Measurements from ENCODE around the gene TEX2.

TEX2 gene

DNA sequence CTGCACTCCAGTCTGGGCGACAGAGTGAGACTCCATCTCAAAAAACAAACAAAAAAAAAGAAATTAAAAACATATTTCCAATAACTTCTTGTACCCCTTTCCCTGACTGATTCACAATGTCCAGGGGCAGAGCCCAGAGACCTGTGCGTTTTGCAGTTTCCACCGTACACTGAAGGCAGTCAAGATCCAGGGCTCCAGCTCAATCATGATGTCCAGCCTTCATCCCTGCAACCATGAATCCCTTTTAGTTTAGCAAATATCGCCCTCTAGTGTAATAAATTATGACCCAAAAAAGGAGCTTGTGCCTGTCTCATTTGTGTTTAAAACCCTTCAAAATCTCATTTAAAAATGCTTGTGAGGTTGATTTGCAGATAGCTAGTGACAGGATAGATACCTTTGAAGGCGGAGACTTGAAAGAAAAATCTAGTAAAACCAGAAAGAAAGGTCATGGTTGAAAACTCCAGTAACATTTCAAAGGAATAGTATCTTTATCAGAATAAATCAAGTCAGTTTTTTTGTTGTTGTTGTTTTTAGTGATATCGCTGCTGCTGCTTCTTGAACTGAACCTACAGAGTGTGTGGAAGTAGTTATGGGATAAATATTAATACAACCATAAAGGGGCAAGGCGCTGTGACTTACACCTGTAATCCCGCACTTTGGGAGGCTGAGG is 129.4 kb downstream of the TEX2 start:
- no peak overlapping the region for H3K4me3 ChIP-seq (replicated peaks; ENCODE audit: low read depth, low read length)
- DNase-seq (ENCODE audit: low read depth): peak; percentile 84
- TF ChIP-seq, protein P1, sequence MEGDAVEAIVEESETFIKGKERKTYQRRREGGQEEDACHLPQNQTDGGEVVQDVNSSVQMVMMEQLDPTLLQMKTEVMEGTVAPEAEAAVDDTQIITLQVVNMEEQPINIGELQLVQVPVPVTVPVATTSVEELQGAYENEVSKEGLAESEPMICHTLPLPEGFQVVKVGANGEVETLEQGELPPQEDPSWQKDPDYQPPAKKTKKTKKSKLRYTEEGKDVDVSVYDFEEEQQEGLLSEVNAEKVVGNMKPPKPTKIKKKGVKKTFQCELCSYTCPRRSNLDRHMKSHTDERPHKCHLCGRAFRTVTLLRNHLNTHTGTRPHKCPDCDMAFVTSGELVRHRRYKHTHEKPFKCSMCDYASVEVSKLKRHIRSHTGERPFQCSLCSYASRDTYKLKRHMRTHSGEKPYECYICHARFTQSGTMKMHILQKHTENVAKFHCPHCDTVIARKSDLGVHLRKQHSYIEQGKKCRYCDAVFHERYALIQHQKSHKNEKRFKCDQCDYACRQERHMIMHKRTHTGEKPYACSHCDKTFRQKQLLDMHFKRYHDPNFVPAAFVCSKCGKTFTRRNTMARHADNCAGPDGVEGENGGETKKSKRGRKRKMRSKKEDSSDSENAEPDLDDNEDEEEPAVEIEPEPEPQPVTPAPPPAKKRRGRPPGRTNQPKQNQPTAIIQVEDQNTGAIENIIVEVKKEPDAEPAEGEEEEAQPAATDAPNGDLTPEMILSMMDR (IDR thresholded peaks at IDR 0.05; ENCODE audit: low read length, missing control alignments): peak; percentile 66

DNA sequence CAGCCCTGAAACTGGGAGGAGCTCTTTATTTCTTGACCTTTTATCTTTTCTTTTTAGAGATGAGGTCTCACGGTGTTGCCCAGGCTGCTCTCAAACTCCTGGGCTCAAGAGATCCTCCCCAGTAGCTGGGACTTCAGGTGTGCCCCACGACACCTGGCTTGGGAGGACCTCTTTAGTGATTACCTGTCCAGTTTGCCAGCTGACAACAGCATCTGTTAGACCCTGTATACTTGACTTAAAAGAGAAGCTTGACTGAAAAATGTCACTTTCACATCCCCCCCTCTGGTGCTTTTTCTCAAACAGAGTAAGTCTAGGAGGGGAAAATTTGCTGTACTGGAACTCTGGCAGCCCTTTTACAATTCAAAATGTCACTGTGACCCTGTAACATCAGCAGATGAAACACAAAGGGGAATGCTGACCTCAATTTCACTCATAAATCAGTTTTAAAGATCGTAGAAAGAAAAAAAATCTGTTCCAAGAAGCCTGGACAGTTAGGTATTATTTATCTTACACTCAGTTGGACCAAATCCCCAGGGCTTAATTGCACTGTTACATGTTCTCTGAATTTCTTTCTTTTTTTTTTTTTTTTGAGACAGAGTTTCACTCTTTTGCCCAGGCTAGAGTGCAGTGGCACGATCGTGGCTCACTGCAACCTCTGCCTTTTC is 131.3 kb downstream of the TEX2 start:
- H3K4me3 ChIP-seq (replicated peaks; ENCODE audit: low read depth, low read length): no peak overlapping the region
- no peak for DNase-seq (ENCODE audit: low read depth)
- TF ChIP-seq, protein P1 (IDR thresholded peaks at IDR 0.05; ENCODE audit: low read length, missing control alignments): no peak

DNA sequence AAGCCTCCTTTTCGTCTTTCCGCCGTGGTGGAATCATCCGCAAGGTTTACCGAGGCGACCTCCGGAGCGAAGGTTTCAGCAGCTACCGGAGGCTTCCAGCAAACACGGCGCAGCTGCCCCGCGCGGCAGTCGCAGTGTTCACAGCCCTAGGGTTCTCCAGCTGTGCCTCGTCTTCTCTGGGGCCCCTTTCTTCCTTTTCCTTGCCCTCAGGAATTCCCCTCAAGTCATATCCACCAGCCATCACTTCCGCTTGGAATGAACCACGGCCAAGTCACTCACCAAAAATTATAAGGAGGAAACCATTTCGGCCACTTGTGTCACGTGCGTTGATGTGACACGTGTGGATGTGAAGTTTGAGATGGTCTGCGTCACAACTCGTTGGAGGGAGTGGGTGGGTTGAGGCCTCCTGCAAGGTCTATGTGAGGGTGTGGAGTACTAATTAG is 132.5 kb downstream of the TEX2 start:
- DNase-seq (ENCODE audit: low read depth): peak; percentile 85
- H3K4me3 ChIP-seq (replicated peaks; ENCODE audit: low read depth, low read length): peak overlapping the region; percentile 49
- TF ChIP-seq, protein P1 (IDR thresholded peaks at IDR 0.05; ENCODE audit: low read length, missing control alignments): no peak

DNA sequence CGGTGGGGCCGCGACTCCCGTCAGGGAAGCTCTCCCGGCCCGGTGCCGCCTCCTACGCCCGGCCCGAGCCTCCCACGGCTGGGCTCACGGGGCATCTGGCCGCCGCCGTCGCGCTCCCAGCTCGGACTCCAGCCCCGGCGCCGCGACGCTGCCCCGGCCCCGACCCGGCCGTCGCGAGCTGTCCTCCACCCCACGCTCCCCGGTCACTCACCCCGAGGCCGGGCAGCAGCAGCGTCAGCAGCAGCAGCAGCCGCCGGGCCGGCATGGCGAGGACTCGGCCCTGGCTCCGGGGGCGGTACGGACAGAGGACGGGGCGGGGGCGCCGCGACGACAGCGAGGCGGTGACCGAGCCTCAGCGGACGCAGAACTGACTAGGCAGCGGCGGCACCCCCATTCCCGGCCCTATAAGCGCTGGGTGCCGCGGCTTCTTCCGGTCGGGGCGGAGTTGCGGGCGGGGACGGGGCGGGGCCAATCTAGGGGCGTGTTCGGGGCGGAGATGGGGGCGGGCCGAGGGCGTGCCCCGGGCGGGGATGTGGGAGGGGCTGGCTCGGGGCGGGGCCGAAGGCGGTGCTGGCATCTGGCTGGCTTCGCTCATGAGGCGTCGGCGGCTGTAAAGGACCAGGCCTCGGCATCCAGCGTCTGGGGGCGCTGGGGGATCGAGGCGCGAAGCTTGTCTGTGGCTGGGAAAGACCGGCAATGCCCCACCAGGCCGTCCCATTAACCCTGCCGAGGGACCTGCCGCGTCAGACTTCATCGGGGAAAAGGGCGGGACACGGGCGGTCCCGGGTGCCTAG is 133.1 kb downstream of the TEX2 start, which contains the start of gene ERN1:
TSS of gene ERN1 (minus strand) at position 380 of the 794 bp plus-strand sequence. CDS start at position 265, 115 bp downstream.
- peak within 1 kb of the TSS; percentile 77 for H3K4me3 ChIP-seq (replicated peaks; ENCODE audit: low read depth, low read length)
- TF ChIP-seq, protein P1 (IDR thresholded peaks at IDR 0.05; ENCODE audit: low read length, missing control alignments): no peak
- peak; percentile 96 for DNase-seq (ENCODE audit: low read depth)

DNA sequence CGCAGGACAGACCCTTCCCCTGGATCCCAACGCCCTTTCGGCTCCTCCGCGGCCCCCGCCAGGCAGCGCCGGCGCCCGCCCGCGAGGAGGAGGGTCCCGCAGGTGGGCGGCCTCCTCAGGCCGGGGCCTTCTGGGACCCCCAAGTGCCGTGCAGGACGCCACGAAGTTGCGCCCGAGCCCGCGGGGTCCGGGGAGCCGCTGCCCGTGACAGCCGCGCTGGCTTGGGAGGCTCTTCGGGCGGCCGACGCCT is 133.6 kb downstream of the TEX2 start:
- DNase-seq (ENCODE audit: low read depth): no peak
- TF ChIP-seq, protein P1 (IDR thresholded peaks at IDR 0.05; ENCODE audit: low read length, missing control alignments): no peak
- H3K4me3 ChIP-seq (replicated peaks; ENCODE audit: low read depth, low read length): peak overlapping the region; percentile 77

DNA sequence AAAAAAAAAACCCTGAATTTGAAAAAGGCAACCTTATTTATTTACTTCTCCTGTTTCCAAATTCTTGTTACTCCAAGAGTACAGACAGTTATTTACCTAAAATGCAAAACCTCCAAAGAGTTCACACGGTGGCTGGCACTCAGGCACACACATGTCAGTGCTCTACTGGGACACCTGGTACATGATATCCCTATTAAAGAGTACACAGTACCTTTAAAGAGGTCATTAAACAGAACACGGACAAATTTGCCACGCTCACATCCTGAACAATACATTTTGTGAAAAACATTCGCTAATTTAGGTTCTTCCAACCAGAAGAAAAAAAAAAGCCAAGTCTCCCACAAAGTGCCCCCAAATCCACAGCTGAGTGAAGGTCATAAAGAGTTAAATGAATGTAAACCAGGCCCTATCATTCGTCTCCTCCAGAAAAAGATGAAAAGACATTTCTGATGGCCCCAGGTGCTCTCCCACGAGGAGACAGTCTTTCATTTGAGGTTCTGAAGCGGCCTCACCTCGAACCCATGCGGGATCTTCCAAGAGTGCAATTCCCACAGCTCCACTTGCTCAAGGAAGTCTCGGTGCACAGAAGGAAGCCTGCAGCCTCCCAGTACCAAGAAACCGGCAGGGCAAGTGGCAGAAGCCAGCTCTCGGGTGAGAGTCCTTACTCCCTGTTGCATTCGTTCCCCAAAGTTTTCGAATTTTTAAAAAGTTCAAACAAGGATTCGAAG is 134.1 kb downstream of the TEX2 start:
- TF ChIP-seq, protein P1 (IDR thresholded peaks at IDR 0.05; ENCODE audit: low read length, missing control alignments): no peak
- H3K4me3 ChIP-seq (replicated peaks; ENCODE audit: low read depth, low read length): peak overlapping the region; percentile 77
- DNase-seq (ENCODE audit: low read depth): peak; percentile 51
